Measurements from ENCODE around the gene MLKL.

MLKL gene

GRCh38 chr16:74650966-74651567, 49.6 kb downstream of the MLKL start:
- peak; percentile 21 for DNase-seq

GRCh38 chr16:74649839-74650504, 50.7 kb downstream of the MLKL start:
- DNase-seq: peak; percentile 35

GRCh38 chr16:74641969-74642368, 58.7 kb downstream of the MLKL start:
- no peak for DNase-seq

- no peak for DNase-seq
Measured at GRCh38 chr16:74637742-74638453, 62.8 kb downstream of the MLKL start.

GRCh38 chr16:74635303-74635702, 65.4 kb downstream of the MLKL start:
- DNase-seq: no peak

GRCh38 chr16:74633686-74634085, 67.0 kb downstream of the MLKL start:
- DNase-seq: no peak

- no peak for DNase-seq
Measured at GRCh38 chr16:74627506-74628220, 73.0 kb downstream of the MLKL start.

- DNase-seq: peak; percentile 21
Measured at GRCh38 chr16:74626741-74627416, 73.8 kb downstream of the MLKL start.

GRCh38 chr16:74625500-74626350, 74.9 kb downstream of the MLKL start:
- no peak for DNase-seq

GRCh38 chr16:74623839-74624235, 76.8 kb downstream of the MLKL start:
- no peak for DNase-seq

GRCh38 chr16:74623214-74623838, 77.3 kb downstream of the MLKL start:
- peak; percentile 56 for DNase-seq

- no peak for DNase-seq
Measured at GRCh38 chr16:74622005-74622404, 78.7 kb downstream of the MLKL start.

Data from fibroblast of skin of scalp (primary cell).